ENCODE measurements around the gene MMP24.

The MMP24 gene

GRCh38 chr20:35307666-35308653, 81.5 kb downstream of the MMP24 start:
- TF ChIP-seq CTCF (IDR thresholded peaks at IDR 0.05; ENCODE audit: low read depth, low read length, poor library complexity, severe bottlenecking) (no peak), EZH2phosphoT487 (IDR thresholded peaks at IDR 0.05; ENCODE audit: borderline replicate concordance, low read length) (no peak)
- H3K4me3 ChIP-seq (ENCODE audit: low read length), result no peak overlapping the region
- H3F3A ChIP-seq (ENCODE audit: control insufficient read depth, insufficient read depth), result no peaks in the 10 kb centered on the region
- peaks cover 8% of the 10 kb centered on the region; the same call in 1 of the 2 replicates for H3K36me3 ChIP-seq (ENCODE audit: control insufficient read depth, low read length)
- H4K20me1 ChIP-seq (ENCODE audit: control insufficient read depth, insufficient read depth, low read depth, low read length), result no peaks in the 10 kb centered on the region
- H3K27me3 ChIP-seq (ENCODE audit: control insufficient read depth, low read length), result no peaks in the 10 kb centered on the region
- H3K9me3 ChIP-seq (ENCODE audit: control insufficient read depth, insufficient read depth, low read length), result no peaks in the 10 kb centered on the region
- no peak overlapping the region for H3K4me2 ChIP-seq (ENCODE audit: low read length)
- H3K9me2 ChIP-seq (replicated peaks; ENCODE audit: control insufficient read depth, low read length), result no peaks in the 10 kb centered on the region
- no peak overlapping the region for H3K27ac ChIP-seq (ENCODE audit: low read depth, low read length)
- no peaks in the 10 kb centered on the region for H3K79me2 ChIP-seq (ENCODE audit: control insufficient read depth, low read length)
- H3K4me1 ChIP-seq (ENCODE audit: control insufficient read depth, low read length), result peaks cover 7% of the 10 kb centered on the region; the same call in 1 of the 2 replicates

- H3K9me2 ChIP-seq (replicated peaks; ENCODE audit: control insufficient read depth, low read length), result no peaks in the 10 kb centered on the region
- H3K27ac ChIP-seq (ENCODE audit: low read depth, low read length), result no peak overlapping the region
- H3K4me3 ChIP-seq (ENCODE audit: low read length), result no peak overlapping the region
- no peaks in the 10 kb centered on the region for H3K79me2 ChIP-seq (ENCODE audit: control insufficient read depth, low read length)
- TF ChIP-seq EZH2phosphoT487 (IDR thresholded peaks at IDR 0.05; ENCODE audit: borderline replicate concordance, low read length) (no peak), CTCF (IDR thresholded peaks at IDR 0.05; ENCODE audit: low read depth, low read length, poor library complexity, severe bottlenecking) (no peak)
- H3K9me3 ChIP-seq (ENCODE audit: control insufficient read depth, insufficient read depth, low read length), result no peaks in the 10 kb centered on the region
- no peak overlapping the region for H3K4me2 ChIP-seq (ENCODE audit: low read length)
- H3F3A ChIP-seq (ENCODE audit: control insufficient read depth, insufficient read depth), result no peaks in the 10 kb centered on the region
- H4K20me1 ChIP-seq (ENCODE audit: control insufficient read depth, insufficient read depth, low read depth, low read length), result no peaks in the 10 kb centered on the region
- H3K36me3 ChIP-seq (ENCODE audit: control insufficient read depth, low read length), result peaks cover 12% of the 10 kb centered on the region
- no peaks in the 10 kb centered on the region for H3K27me3 ChIP-seq (ENCODE audit: control insufficient read depth, low read length)
- no peaks in the 10 kb centered on the region for H3K4me1 ChIP-seq (ENCODE audit: control insufficient read depth, low read length)
These were observed 84.9 kb downstream of the MMP24 start for GRCh38 chr20:35311409-35311808.

- Histone ChIP-seq H3F3A (ENCODE audit: control insufficient read depth, insufficient read depth) (no peaks in the 10 kb centered on the region), H3K27me3 (ENCODE audit: control insufficient read depth, low read length) (no peaks in the 10 kb centered on the region), H3K9me2 (replicated peaks; ENCODE audit: control insufficient read depth, low read length) (no peaks in the 10 kb centered on the region), H3K4me1 (ENCODE audit: control insufficient read depth, low read length) (no peaks in the 10 kb centered on the region), H3K9me3 (ENCODE audit: control insufficient read depth, insufficient read depth, low read length) (no peaks in the 10 kb centered on the region), H3K4me2 (ENCODE audit: low read length) (no peak overlapping the region), H3K4me3 (ENCODE audit: low read length) (no peak overlapping the region), H3K36me3 (ENCODE audit: control insufficient read depth, low read length) (peaks cover 12% of the 10 kb centered on the region), H4K20me1 (ENCODE audit: control insufficient read depth, insufficient read depth, low read depth, low read length) (no peaks in the 10 kb centered on the region), H3K79me2 (ENCODE audit: control insufficient read depth, low read length) (no peaks in the 10 kb centered on the region), H3K27ac (ENCODE audit: low read depth, low read length) (no peak overlapping the region)
- TF ChIP-seq CTCF (IDR thresholded peaks at IDR 0.05; ENCODE audit: low read depth, low read length, poor library complexity, severe bottlenecking), result no peak
- TF ChIP-seq EZH2phosphoT487 (IDR thresholded peaks at IDR 0.05; ENCODE audit: borderline replicate concordance, low read length), result no peak
These were observed 85.3 kb downstream of the MMP24 start for GRCh38 chr20:35311822-35312221.

Data from DOHH2 (cell line).